GM12878 (cell line): ENCODE data around the gene GGCX. TPM values are rescaled to one million over a fixed set of nuclear protein-coding genes. Genes with fewer than 3 reads are reported as not detected.

Experiments used
- ATAC-seq: fragments of 200-7000 bp; cut with Tn5 transposase; 3 replicates; pipeline ENCODE4 v1.9.1; 2020; ENCODE audit warnings: mild to moderate bottlenecking, moderate library complexity
- BruUV-seq: library from RNA; stranded (reverse); fragments of 400-500 nt; replicated peaks from 2 replicates; lab custom pipeline; 2021; lab: Mats Ljungman, UMichigan
- CTCF ChIA-PET: fragments of 300-600 bp; sonication (Branson Sonifier 250); formaldehyde crosslinking; extraction: SDS; loops from one replicate; lab custom pipeline; 2021; ENCODE audit warnings: inconsistent platforms; lab: Yijun Ruan, JAX
- POLR2A ChIA-PET: fragments of 350-600 bp; formaldehyde crosslinking; extraction: SDS; loops from one replicate; lab custom pipeline; 2021; ENCODE audit warnings: inconsistent platforms; lab: Charles Lee
- RAD21 ChIA-PET: fragments of 300-600 bp; sonication (Branson Sonifier 250); formaldehyde crosslinking; loops from one replicate; lab custom pipeline; 2023; ENCODE audit warnings: antibody characterized with exemption; ENCODE audit not compliant: unreplicated experiment; lab: Charles Lee
- SMC1A ChIA-PET: fragments of 300-600 bp; sonication (Branson Sonifier 250); formaldehyde crosslinking; loops from one replicate; lab custom pipeline; 2023; ENCODE audit not compliant: unreplicated experiment, uncharacterized antibody; lab: Charles Lee
- DNase-seq: peaks from one replicate; pipeline ENCODE4 v3.0.0-alpha.2; 2011; ENCODE audit warnings: low read depth, low spot score
- FAIRE-seq: peaks from 3 replicates; lab custom pipeline; 2011; peaks lifted over from hg19 to GRCh38; lab: Jason Lieb, UNC
- H2AFZ ChIP-seq: 2 replicates; pipeline ENCODE4 v1.6.0; 2011; ENCODE audit warnings: low read depth, low read length, control low read depth; ENCODE audit not compliant: control insufficient read depth
- H3K27ac ChIP-seq: 2 replicates; pipeline ENCODE4 v1.5.1; 2011; ENCODE audit warnings: control low read depth; ENCODE audit not compliant: control insufficient read depth, insufficient read depth
- H3K27me3 ChIP-seq, 2 experiments: replicated peaks in 1 of 2; 2 replicates each; pipeline versions ENCODE4 v1.6.0 to v1.6.1; 2011; ENCODE audit warnings: low read length in 1 of 2; ENCODE audit not compliant: control insufficient read depth in 2 of 2, insufficient read depth in 2 of 2
- H3K36me3 ChIP-seq, 2 experiments: 2 replicates each; pipeline ENCODE4 v1.5.1; 2011; ENCODE audit warnings: low read length in 1 of 2; ENCODE audit not compliant: control insufficient read depth in 2 of 2, insufficient read depth in 2 of 2
- H3K4me1 ChIP-seq: 2 replicates; pipeline ENCODE4 v1.6.1; 2011; ENCODE audit warnings: mild to moderate bottlenecking, low read length, moderate library complexity, mixed read lengths; ENCODE audit not compliant: control insufficient read depth, insufficient read depth
- H3K4me2 ChIP-seq: 2 replicates; pipeline ENCODE4 v1.6.0; 2011; ENCODE audit warnings: control low read depth; ENCODE audit not compliant: control insufficient read depth, insufficient read depth
- H3K4me3 ChIP-seq: fragments of 200-600 bp; sonication (generic); 2 replicates; pipeline ENCODE4 v1.5.1; 2016
- H3K79me2 ChIP-seq: 2 replicates; pipeline ENCODE4 v1.6.0; 2011; ENCODE audit warnings: low read length; ENCODE audit not compliant: control insufficient read depth, insufficient read depth
- H3K9ac ChIP-seq: 2 replicates; pipeline ENCODE4 v1.8.0; 2011; ENCODE audit warnings: low read length, control low read depth, mixed read lengths; ENCODE audit not compliant: control insufficient read depth, insufficient read depth
- H3K9me3 ChIP-seq: replicated peaks from 3 replicates; pipeline ENCODE4 v1.5.1; 2011; ENCODE audit warnings: mild to moderate bottlenecking, low read length; ENCODE audit not compliant: control insufficient read depth, insufficient read depth
- H4K20me1 ChIP-seq: 2 replicates; pipeline ENCODE4 v1.6.0; 2011; ENCODE audit not compliant: control insufficient read depth, insufficient read depth
- ATF3 ChIP-seq: IDR thresholded peaks from 2 replicates; pipeline ENCODE4 v1.6.1; 2011; ENCODE audit warnings: low read depth, mild to moderate bottlenecking, low read length, moderate library complexity, borderline replicate concordance; ENCODE audit errors: extremely low read depth
- ATF7 ChIP-seq: fragments of 450-650 bp; IDR thresholded peaks from 2 replicates; pipeline ENCODE4 v1.6.1; 2016; ENCODE audit warnings: low read depth, mild to moderate bottlenecking
- BCL3 ChIP-seq: IDR thresholded peaks from 2 replicates; pipeline ENCODE4 v1.6.1; 2011; ENCODE audit warnings: borderline replicate concordance, low read depth, mild to moderate bottlenecking, moderate library complexity, low read length; ENCODE audit not compliant: insufficient read depth, poor library complexity, severe bottlenecking
- BMI1 ChIP-seq: fragments of 450-650 bp; IDR thresholded peaks from 2 replicates; pipeline ENCODE4 v1.6.1; 2016; ENCODE audit warnings: mild to moderate bottlenecking, moderate library complexity, borderline replicate concordance
- CEBPB ChIP-seq, 2 experiments: fragments of 150-350 bp in 1 of 2; IDR thresholded peaks; 2 replicates each; pipeline ENCODE4 v1.6.1; 2012 to 2014; ENCODE audit warnings: low read depth in 2 of 2, low read length in 2 of 2, borderline replicate concordance in 1 of 2, inconsistent platforms in 1 of 2
- CHD4 ChIP-seq: fragments of 200-600 bp; sonication (generic); IDR thresholded peaks from 2 replicates; pipeline ENCODE4 v1.6.1; 2016; ENCODE audit warnings: mild to moderate bottlenecking
- E2F4 ChIP-seq: IDR thresholded peaks from 2 replicates; pipeline ENCODE4 v1.6.1; 2012; ENCODE audit warnings: low read depth, low read length, improper control_type of control experiment
- EZH2 ChIP-seq: IDR thresholded peaks from 2 replicates; pipeline ENCODE4 v1.6.1; 2012; ENCODE audit warnings: low read depth, mild to moderate bottlenecking, control low read depth, inconsistent platforms, low read length, borderline replicate concordance; ENCODE audit not compliant: control insufficient read depth
- MEF2A ChIP-seq: IDR thresholded peaks from 2 replicates; pipeline ENCODE4 v1.6.1; 2011; ENCODE audit warnings: low read depth, mild to moderate bottlenecking, low read length, moderate library complexity; ENCODE audit not compliant: insufficient read depth
- NFYB ChIP-seq: IDR thresholded peaks from 2 replicates; pipeline ENCODE4 v1.6.1; 2011; ENCODE audit warnings: low read depth, mild to moderate bottlenecking, low read length, improper control_type of control experiment, moderate library complexity; ENCODE audit not compliant: insufficient read depth
- NR2C1 ChIP-seq: fragments of 450-650 bp; IDR thresholded peaks from 2 replicates; pipeline ENCODE4 v1.6.1; 2017; ENCODE audit warnings: antibody characterized with exemption, mild to moderate bottlenecking, moderate library complexity
- POLR2AphosphoS5 ChIP-seq: IDR thresholded peaks from 2 replicates; pipeline ENCODE4 v1.6.1; 2011; ENCODE audit warnings: mild to moderate bottlenecking, low read length, inconsistent platforms
- RBBP5 ChIP-seq: fragments of 200-600 bp; sonication (generic); conservative IDR thresholded peaks from 2 replicates; pipeline ENCODE4 v1.6.1; 2016
- SIX5 ChIP-seq: IDR thresholded peaks from 2 replicates; pipeline ENCODE4 v1.6.1; 2011; ENCODE audit warnings: mild to moderate bottlenecking, low read depth, low read length, moderate library complexity; ENCODE audit not compliant: severe bottlenecking
- SP1 ChIP-seq: IDR thresholded peaks from one replicate; pipeline ENCODE4 v1.6.1; 2011; ENCODE audit warnings: low read depth, low read length
- SPI1 ChIP-seq: IDR thresholded peaks from 2 replicates; pipeline ENCODE4 v1.6.1; 2011; ENCODE audit warnings: low read depth, mild to moderate bottlenecking, low read length, moderate library complexity, borderline replicate concordance; ENCODE audit not compliant: insufficient read depth
- SREBF2 ChIP-seq: IDR thresholded peaks from 2 replicates; pipeline ENCODE4 v1.6.1; 2012; ENCODE audit warnings: mild to moderate bottlenecking, low read length
- SRF ChIP-seq, 2 experiments: IDR thresholded peaks; 2 replicates each; pipeline ENCODE4 v1.6.1; 2011; ENCODE audit warnings: low read depth in 2 of 2, low read length in 2 of 2, mild to moderate bottlenecking in 1 of 2, moderate library complexity in 1 of 2
- WGBS: methylation state at CpG from one replicate; pipeline ENCODE4 v1.1.6; 2016; ENCODE audit warnings: low lambda C conversion rate; ENCODE audit not compliant: insufficient replicate concordance, insufficient coverage; ENCODE audit errors: missing lambda C conversion rate; 5-methylcytosine and 5-hydroxymethylcytosine counted together
- in situ Hi-C: fragments of 300-500 bp; cut with MboI; formaldehyde crosslinking; loops from 9 replicates; pipeline ENCODE4 v1.14.3; 2018; ENCODE audit warnings: mixed read lengths
- intact Hi-C: fragments of 100-400 bp; cut with micrococcal nuclease; formaldehyde crosslinking; loops from one replicate; pipeline ENCODE4 v1.14.2; 2022; ENCODE audit not compliant: unreplicated experiment
- polyA plus RNA-seq, 11 experiments: library from polyadenylated mRNA; depleted of rRNA in 4 of 11; unstranded in 6 of 11; stranded (reverse) in 5 of 11; fragments of >200 nt; fragmentation: Nextera tagmentation in 4 of 11; fragmentation: Illumina TruSeq in 1 of 11; extraction: Ambion mirVana in 4 of 11; extraction: Trizol in 1 of 11; gene quantifications; 1 replicate in 1 of 11; 2 replicates in 10 of 11; pipeline versions ENCODE4 v1.2.1 to v1.2.3, GENCODE V29; 2011 to 2016; ENCODE audit warnings: inconsistent platforms in 2 of 11, missing spikeins in 2 of 11, low read depth in 1 of 11
- total RNA-seq, 4 experiments: library from RNA; depleted of rRNA in 3 of 4; stranded (reverse); fragments of >200 nt in 3 of 4; fragmentation: Illumina TruSeq in 1 of 4; extraction: Trizol in 1 of 4; gene quantifications; 2 replicates each; pipeline versions ENCODE4 v1.2.1 to v1.2.3, GENCODE V29; 2013 to 2021

Gene GGCX
- total and polyA plus RNA-seq, 10 of the 15 experiments (the other 5 are each of a cell fraction or from before 2014, with no cell fraction given): 18.1 to 52.7 (median 25.0) TPM

GRCh38 chr2:85589982-85590791, 28.9 kb upstream of the GGCX start:
- Histone ChIP-seq H3K4me1 (peaks cover 10% of the 10 kb centered on the region), H3K9me3 (no peaks in the 10 kb centered on the region), H3K4me3 (no peak overlapping the region), H4K20me1 (no peaks in the 10 kb centered on the region), H3K27ac (no peak overlapping the region), H3K79me2 (peaks cover 7% of the 10 kb centered on the region), H3K4me2 (no peak overlapping the region), H2AFZ (no peak overlapping the region), H3K27me3 (no peaks in the 10 kb centered on the region), H3K9ac (no peak overlapping the region), H3K36me3 (no peaks in the 10 kb centered on the region)
- ChIA-PET SMC1A (interaction anchor here (1.4 kb wide), 1 partner anchor 24 kb away, joined by 3 read pairs; no protein-coding TSS in a partner anchor), CTCF (interaction anchor here (0.8 kb wide), 1 partner anchor 34 kb away, joined by 3 read pairs; no protein-coding TSS in a partner anchor), POLR2A (no interaction called here), RAD21 (no interaction called here)
- DNase-seq (no peak), FAIRE-seq (no peak), ATAC-seq (no peak)
- WGBS: 70% methylated on average over 7 of the region's 7 CpGs
- intact Hi-C loops: no loop called here
- in situ Hi-C loops: no loop called here
- BruUV-seq: no TSS peak
- TF ChIP-seq SPI1 (no peak), NFYB (no peak), BMI1 (no peak), NR2C1 (no peak), CEBPB (IDR thresholded peaks at IDR 0.05; ENCODE audit: borderline replicate concordance in 1 of 2, low read depth in 2 of 2, low read length in 2 of 2) (no peak), BCL3 (no peak), SP1 (no peak), CHD4 (no peak), EZH2 (no peak), MEF2A (no peak), SIX5 (no peak), POLR2AphosphoS5 (no peak), RBBP5 (no peak), ATF7 (no peak), SRF (IDR thresholded peaks at IDR 0.05; ENCODE audit: low read depth in 2 of 2, low read length in 2 of 2) (no peak), E2F4 (no peak), ATF3 (no peak), SREBF2 (no peak)
